ENCODE measurements around the gene ACTR3C.
"Not testable (repeated sequence)": the region's sequence is repeated elsewhere in the genome, so short reads cannot be mapped to it uniquely, and the experiment has no call there.

The ACTR3C gene

GRCh38 chr7:150285849-150286754, 37.2 kb downstream of the ACTR3C start:
- peak in 1 of 3 experiments; percentile 3 for DNase-seq (ENCODE audit: low read depth in 2 of 3, low spot score in 2 of 3)

GRCh38 chr7:150283608-150284007, 39.7 kb downstream of the ACTR3C start:
- not testable (repeated sequence) for DNase-seq (ENCODE audit: low read depth in 2 of 3, low spot score in 2 of 3)

GRCh38 chr7:150283111-150283510, 40.2 kb downstream of the ACTR3C start:
- DNase-seq (ENCODE audit: low read depth in 2 of 3, low spot score in 2 of 3) = not testable (repeated sequence)

GRCh38 chr7:150281681-150282403, 41.5 kb downstream of the ACTR3C start:
- not testable (repeated sequence) for DNase-seq (ENCODE audit: low read depth in 2 of 3, low spot score in 2 of 3)

GRCh38 chr7:150278383-150278782, 45.0 kb downstream of the ACTR3C start:
- DNase-seq (ENCODE audit: low read depth in 2 of 3, low spot score in 2 of 3) = not testable (repeated sequence)

GRCh38 chr7:150276132-150276695, 47.1 kb downstream of the ACTR3C start:
- not testable (repeated sequence) for DNase-seq (ENCODE audit: low read depth in 2 of 3, low spot score in 2 of 3)

- DNase-seq (ENCODE audit: low read depth in 2 of 3, low spot score in 2 of 3) = not testable (repeated sequence)
These were observed 51.4 kb downstream of the ACTR3C start for GRCh38 chr7:150271898-150272297.

- not testable (repeated sequence) for DNase-seq (ENCODE audit: low read depth in 2 of 3, low spot score in 2 of 3)
These were observed 53.1 kb downstream of the ACTR3C start for GRCh38 chr7:150270101-150270824.

- not testable (repeated sequence) for DNase-seq (ENCODE audit: low read depth in 2 of 3, low spot score in 2 of 3)
These were observed 54.5 kb downstream of the ACTR3C start for GRCh38 chr7:150268798-150269197.

- not testable (repeated sequence) for DNase-seq (ENCODE audit: low read depth in 2 of 3, low spot score in 2 of 3)
These were observed 55.1 kb downstream of the ACTR3C start for GRCh38 chr7:150268287-150268686.

GRCh38 chr7:150266953-150267665, 56.2 kb downstream of the ACTR3C start:
- DNase-seq (ENCODE audit: low read depth in 2 of 3, low spot score in 2 of 3) = not testable (repeated sequence)

- not testable (repeated sequence) for DNase-seq (ENCODE audit: low read depth in 2 of 3, low spot score in 2 of 3)
These were observed 60.7 kb downstream of the ACTR3C start for GRCh38 chr7:150262656-150263055.

- DNase-seq (ENCODE audit: low read depth in 2 of 3, low spot score in 2 of 3) = not testable (repeated sequence)
These were observed 75.6 kb downstream of the ACTR3C start for GRCh38 chr7:150247745-150248144.

GRCh38 chr7:150245208-150245607, 78.1 kb downstream of the ACTR3C start:
- DNase-seq (ENCODE audit: low read depth in 2 of 3, low spot score in 2 of 3) = not testable (repeated sequence)

- DNase-seq (ENCODE audit: low read depth in 2 of 3, low spot score in 2 of 3) = not testable (repeated sequence)
These were observed 80.4 kb downstream of the ACTR3C start for GRCh38 chr7:150242935-150243334.

GRCh38 chr7:150225444-150225843, 97.9 kb downstream of the ACTR3C start:
- DNase-seq (ENCODE audit: low read depth in 2 of 3, low spot score in 2 of 3) = not testable (repeated sequence)

GRCh38 chr7:150222083-150222972, 101.0 kb downstream of the ACTR3C start:
- DNase-seq (ENCODE audit: low read depth in 2 of 3, low spot score in 2 of 3) = not testable (repeated sequence)

- DNase-seq (ENCODE audit: low read depth in 2 of 3, low spot score in 2 of 3) = not testable (repeated sequence)
These were observed 102.6 kb downstream of the ACTR3C start for GRCh38 chr7:150220673-150221181.
